Nephron progenitor cell (in vitro differentiated cells): Measurements from ENCODE around the gene SLC4A2.

ENCODE experiments used
- DNase-seq: peaks from one replicate; pipeline ENCODE4 v3.0.0; 2021
- H3K27ac Mint-ChIP-seq: 2 replicates; pipeline ENCODE4 v1.8.0; 2021; ENCODE audit warnings: mild to moderate bottlenecking, moderate library complexity, mixed read lengths
- H3K27me3 Mint-ChIP-seq: 2 replicates; pipeline ENCODE4 v1.8.0; 2021; ENCODE audit warnings: mild to moderate bottlenecking, low read depth, mixed read lengths; ENCODE audit not compliant: poor library complexity
- H3K36me3 Mint-ChIP-seq: 2 replicates; pipeline ENCODE4 v1.8.0; 2021; ENCODE audit warnings: low read depth, mixed read lengths
- H3K4me1 Mint-ChIP-seq: 2 replicates; pipeline ENCODE4 v1.8.0; 2021; ENCODE audit warnings: mixed read lengths
- H3K4me3 Mint-ChIP-seq: 2 replicates; pipeline ENCODE4 v1.8.0; 2021; ENCODE audit warnings: mild to moderate bottlenecking, moderate library complexity, mixed read lengths
- H3K9me3 Mint-ChIP-seq: 2 replicates; pipeline ENCODE4 v1.8.0; 2021; ENCODE audit warnings: mild to moderate bottlenecking, moderate library complexity, mixed read lengths
- CTCF ChIP-seq: fragments of 200-600 bp; sonication (generic); IDR thresholded peaks from 2 replicates; pipeline ENCODE4 v1.5.0; 2021; ENCODE audit warnings: antibody characterized with exemption

SLC4A2 gene

DNA sequence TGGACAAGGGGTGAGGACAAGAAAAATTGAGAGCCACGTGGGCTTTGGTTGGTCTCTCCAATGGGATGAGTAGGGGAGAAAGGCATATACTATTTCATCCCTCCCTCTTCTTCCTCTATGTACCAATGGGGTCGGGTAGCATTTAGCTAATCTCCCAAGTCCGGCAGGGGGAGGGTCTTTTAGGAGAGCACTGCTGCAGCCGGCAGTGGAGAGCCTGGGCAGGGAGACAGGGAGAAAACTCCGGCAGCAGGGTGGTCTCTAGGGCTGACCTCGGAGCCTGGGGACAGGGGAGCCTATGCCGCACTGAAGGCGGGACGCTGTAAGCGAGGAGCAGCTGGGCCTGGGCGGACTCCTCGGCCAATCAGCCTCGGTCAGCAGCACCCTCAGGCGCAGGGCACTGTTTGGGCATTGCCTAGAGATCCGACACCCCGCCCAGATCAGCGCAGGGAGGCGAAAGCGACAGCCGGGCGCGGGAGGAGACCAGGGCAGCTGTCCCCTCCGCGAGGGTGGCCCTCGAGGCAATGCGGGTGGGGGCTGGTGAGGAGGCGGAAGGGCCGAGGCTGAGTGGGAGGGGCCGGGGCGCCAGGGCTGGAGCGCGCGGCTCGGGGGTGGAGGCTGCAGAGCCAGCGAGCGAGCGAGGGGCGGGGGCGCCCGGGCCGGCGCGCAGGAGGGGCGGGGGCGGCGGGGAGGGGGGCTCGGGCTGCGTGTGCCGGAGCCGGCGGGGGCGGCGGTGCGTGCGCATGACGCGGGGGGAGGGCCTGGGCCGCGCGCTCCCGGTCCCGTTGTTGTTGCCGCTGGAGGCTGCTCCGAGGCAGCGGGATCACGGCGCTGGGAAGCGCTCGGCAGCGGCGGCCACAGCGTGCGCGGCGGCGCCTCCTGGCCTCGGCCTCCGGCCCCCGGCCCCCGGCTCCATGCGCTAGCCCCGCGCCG, 26.6 kb downstream of the SLC4A2 start, which contains the start of gene AGAP3:
Gene AGAP3, plus strand, starts transcription at position 785 of the 930 bp plus-strand sequence. CDS start 267 bp downstream, outside the sequence.
- TF ChIP-seq CTCF = no peak
- Mint-ChIP-seq H3K4me3 (peak within 1 kb of the TSS; percentile 89), H3K4me1 (peaks cover 59% of the 10 kb centered on the region), H3K9me3 (no peaks in the 10 kb centered on the region), H3K27me3 (peaks cover 4% of the 10 kb centered on the region), H3K27ac (peak within 1 kb of the TSS; percentile 90), H3K36me3 (no peaks in the 10 kb centered on the region)
- peak; percentile 89 for DNase-seq

DNA sequence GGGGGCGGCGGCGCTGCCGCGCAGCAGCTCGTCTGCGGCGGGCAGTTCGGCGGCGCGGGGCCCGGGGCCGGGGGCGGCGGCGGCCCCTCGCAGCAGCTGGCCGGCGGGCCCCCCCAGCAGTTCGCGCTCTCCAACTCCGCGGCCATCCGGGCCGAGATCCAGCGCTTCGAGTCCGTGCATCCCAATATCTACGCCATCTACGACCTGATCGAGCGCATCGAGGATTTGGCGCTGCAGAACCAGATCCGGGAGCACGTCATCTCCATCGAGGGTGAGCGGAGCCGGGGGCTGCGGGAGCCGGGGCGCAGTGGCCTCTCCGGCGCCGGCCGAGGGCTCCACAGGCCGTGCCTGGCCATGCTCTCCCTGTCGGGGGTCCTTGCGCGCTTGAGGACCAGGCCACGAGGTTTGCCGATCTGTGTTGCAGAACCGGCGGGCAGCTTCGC, 27.4 kb downstream of the SLC4A2 start:
- Mint-ChIP-seq H3K27ac (peak overlapping the region; percentile 90), H3K4me1 (peaks cover 62% of the 10 kb centered on the region), H3K36me3 (no peaks in the 10 kb centered on the region), H3K4me3 (peak overlapping the region; percentile 89), H3K9me3 (no peaks in the 10 kb centered on the region), H3K27me3 (peaks cover 4% of the 10 kb centered on the region)
- TF ChIP-seq CTCF = no peak
- peak; percentile 57 for DNase-seq

- peaks cover 57% of the 10 kb centered on the region for H3K4me1 Mint-ChIP-seq
- H3K27me3 Mint-ChIP-seq = peaks cover 4% of the 10 kb centered on the region
- peak overlapping the region; percentile 90 for H3K27ac Mint-ChIP-seq
- H3K36me3 Mint-ChIP-seq = no peaks in the 10 kb centered on the region
- H3K4me3 Mint-ChIP-seq = peak overlapping the region; percentile 89
- no peak for TF ChIP-seq CTCF
- peak; percentile 65 for DNase-seq
- no peaks in the 10 kb centered on the region for H3K9me3 Mint-ChIP-seq
Measured at GRCh38 chr7:151087245-151088018, 28.0 kb downstream of the SLC4A2 start.

DNA sequence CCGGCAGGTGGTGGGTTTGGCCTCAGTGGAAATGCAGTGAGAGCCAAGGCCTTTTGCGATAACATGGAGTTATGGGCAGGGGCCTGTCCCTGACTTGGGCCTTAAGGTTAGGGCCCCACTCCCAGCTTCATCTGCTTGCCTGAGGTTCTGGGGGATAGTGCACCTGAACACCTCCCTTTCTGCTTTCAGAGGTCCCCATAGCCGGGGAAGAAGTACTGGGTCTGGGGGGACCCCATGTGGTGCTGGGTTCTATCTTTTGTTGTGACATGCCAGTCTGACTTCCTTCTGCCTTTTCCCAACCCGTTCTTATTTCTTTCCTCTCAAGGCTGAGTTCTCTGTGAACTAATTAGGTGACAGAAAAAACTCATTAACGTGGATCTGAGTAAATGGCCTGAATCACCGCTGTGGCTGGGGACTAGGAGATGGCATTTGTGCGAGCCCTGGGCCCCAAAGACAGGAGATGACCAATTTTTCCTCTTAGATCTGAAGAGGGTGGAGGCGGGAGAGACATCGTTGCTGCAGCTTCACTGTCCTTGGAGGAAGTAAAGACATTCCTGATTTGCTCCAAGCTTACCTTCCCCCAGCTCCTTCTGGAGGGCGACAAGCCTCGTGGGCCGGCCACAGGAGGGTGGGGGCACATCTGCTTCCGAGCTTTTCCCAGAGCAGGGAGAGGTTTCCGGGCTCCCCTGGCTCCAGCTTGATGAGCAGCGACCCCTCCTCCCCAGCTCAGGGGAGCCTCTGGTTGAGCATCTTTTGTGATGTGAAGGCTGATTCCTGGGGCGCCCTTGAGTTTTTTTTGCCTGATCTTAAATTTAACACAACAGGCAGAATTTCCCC, 28.8 kb downstream of the SLC4A2 start:
- DNase-seq = no peak
- Mint-ChIP-seq H3K9me3 (no peaks in the 10 kb centered on the region), H3K36me3 (no peaks in the 10 kb centered on the region), H3K4me1 (peaks cover 51% of the 10 kb centered on the region), H3K27ac (peak overlapping the region; percentile 61), H3K27me3 (peaks cover 4% of the 10 kb centered on the region), H3K4me3 (peak overlapping the region; percentile 83)
- TF ChIP-seq CTCF = no peak

- Mint-ChIP-seq H3K4me3 (peak overlapping the region; percentile 83), H3K27ac (peak overlapping the region; percentile 66), H3K9me3 (no peaks in the 10 kb centered on the region), H3K36me3 (no peaks in the 10 kb centered on the region), H3K27me3 (peaks cover 4% of the 10 kb centered on the region), H3K4me1 (peaks cover 51% of the 10 kb centered on the region)
- DNase-seq = peak; percentile 59
- no peak for TF ChIP-seq CTCF
Measured at GRCh38 chr7:151088856-151089699, 29.7 kb downstream of the SLC4A2 start.
